Fibroblast of the aortic adventitia (primary cell): ENCODE measurements around the gene UQCC5. TPM values are rescaled to one million over a fixed set of nuclear protein-coding genes. Genes with fewer than 3 reads are reported as not detected.

Experiments used
- DNase-seq: peaks from one replicate; pipeline ENCODE4 v3.0.0-alpha.2; 2010; ENCODE audit warnings: low read depth
- H3K4me3 ChIP-seq: 2 replicates; pipeline ENCODE4 v1.5.1; 2011; ENCODE audit warnings: low read depth, mild to moderate bottlenecking, control low read depth, low read length, moderate library complexity
- total RNA-seq: library from RNA; depleted of rRNA; stranded (reverse); fragments of >200 nt; gene quantifications from 2 replicates; pipeline ENCODE4 v1.2.3, GENCODE V29; 2012; ENCODE audit warnings: low replicate concordance
- TF ChIP-seq, protein P1 (sequence below): IDR thresholded peaks from 2 replicates; pipeline ENCODE4 v1.5.1; 2011; ENCODE audit warnings: mild to moderate bottlenecking, low read length, control low read depth, inconsistent platforms; ENCODE audit not compliant: insufficient read depth

UQCC5 gene
- total RNA-seq, 1 donor, result 7.7 TPM

GRCh38 chr3:52532517-52532837 lies 3.9 kb upstream of the UQCC5 start:
- peak; percentile 38 for DNase-seq
- TF ChIP-seq, protein P1, sequence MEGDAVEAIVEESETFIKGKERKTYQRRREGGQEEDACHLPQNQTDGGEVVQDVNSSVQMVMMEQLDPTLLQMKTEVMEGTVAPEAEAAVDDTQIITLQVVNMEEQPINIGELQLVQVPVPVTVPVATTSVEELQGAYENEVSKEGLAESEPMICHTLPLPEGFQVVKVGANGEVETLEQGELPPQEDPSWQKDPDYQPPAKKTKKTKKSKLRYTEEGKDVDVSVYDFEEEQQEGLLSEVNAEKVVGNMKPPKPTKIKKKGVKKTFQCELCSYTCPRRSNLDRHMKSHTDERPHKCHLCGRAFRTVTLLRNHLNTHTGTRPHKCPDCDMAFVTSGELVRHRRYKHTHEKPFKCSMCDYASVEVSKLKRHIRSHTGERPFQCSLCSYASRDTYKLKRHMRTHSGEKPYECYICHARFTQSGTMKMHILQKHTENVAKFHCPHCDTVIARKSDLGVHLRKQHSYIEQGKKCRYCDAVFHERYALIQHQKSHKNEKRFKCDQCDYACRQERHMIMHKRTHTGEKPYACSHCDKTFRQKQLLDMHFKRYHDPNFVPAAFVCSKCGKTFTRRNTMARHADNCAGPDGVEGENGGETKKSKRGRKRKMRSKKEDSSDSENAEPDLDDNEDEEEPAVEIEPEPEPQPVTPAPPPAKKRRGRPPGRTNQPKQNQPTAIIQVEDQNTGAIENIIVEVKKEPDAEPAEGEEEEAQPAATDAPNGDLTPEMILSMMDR, result no peak
- H3K4me3 ChIP-seq, result peak overlapping the region; percentile 74

DNA sequence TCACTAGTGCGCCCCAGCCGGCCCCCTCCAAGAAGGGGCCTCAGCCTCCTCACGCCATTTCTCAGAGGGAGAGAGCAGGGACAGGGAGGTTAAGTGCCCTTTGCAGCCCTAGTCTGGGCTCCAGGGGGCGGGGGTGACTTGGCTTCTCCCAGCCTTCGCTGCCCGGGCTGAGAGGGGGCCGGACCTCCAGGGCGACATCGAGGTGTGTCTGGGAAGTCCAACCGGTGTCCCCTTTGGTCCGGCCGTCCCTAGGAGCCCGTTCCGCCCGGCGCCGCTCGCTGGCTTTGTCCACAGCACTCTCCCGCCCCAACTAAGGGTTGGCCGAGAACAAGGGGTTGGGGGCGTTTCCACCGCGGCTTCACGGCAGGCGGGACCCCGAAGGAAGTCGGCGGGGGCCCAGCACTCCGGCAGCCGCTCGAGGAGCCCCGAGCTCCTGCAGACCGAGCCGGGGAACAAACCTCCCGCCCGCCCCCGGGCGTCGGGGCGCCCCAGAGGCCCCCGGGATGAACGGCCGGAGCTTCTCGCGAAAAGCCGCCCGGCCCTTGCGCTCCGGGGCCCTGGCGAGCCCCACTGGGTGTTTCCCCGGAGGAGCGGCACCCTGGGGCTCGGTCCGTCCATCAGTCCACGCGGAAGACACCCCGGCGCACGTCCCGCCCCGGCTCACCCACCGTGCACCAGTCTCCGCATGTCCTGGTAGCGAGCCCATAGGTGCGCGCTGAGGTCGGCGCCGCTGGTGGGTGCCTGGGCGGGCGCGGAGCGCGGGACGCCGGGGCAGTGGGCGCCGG lies 3.4 kb upstream of the UQCC5 start:
- no peak for DNase-seq
- H3K4me3 ChIP-seq, result peak overlapping the region; percentile 74
- TF ChIP-seq, protein P1, result no peak

DNA sequence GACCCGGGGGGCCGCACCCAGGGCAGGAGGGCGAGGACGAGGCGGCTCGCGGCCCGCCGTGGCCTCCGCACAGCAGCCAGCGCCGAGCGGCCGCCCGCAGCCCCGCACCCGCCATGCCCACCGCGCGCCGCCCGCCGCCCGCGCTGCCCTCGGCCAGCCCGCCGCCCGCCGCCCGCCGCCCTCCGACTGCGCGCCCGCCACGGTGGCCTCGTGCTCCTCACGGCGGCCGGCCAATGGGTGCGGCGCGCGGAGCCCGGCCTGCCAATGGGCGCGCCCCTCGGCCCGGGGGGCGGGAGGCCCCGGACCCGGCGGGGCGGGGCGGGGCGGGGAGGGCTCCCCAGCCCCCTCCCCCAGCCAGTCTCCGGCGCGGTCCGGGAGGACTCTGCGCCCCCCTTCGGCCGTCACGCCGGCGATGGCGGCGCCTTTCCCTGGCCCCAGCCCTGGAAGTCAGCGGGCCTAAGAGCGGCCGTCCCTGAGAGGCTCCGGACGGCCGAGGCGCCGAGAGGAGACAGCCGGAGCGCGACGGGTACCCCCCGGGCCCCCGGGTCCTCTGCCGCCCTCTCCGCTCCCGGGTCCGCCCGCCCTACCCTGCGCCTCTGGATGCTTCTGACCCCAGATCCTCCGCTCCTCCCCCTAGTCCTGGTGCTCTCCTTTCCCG lies 2.7 kb upstream of the UQCC5 start, which contains the start of gene NT5DC2:
NT5DC2 (minus strand) TSS at position 235 of the 658 bp plus-strand sequence; CDS start at position 115, 120 bp downstream.
- TF ChIP-seq, protein P1, result no peak
- H3K4me3 ChIP-seq, result peak within 1 kb of the TSS; percentile 74
- DNase-seq, result peak; percentile 44

DNA sequence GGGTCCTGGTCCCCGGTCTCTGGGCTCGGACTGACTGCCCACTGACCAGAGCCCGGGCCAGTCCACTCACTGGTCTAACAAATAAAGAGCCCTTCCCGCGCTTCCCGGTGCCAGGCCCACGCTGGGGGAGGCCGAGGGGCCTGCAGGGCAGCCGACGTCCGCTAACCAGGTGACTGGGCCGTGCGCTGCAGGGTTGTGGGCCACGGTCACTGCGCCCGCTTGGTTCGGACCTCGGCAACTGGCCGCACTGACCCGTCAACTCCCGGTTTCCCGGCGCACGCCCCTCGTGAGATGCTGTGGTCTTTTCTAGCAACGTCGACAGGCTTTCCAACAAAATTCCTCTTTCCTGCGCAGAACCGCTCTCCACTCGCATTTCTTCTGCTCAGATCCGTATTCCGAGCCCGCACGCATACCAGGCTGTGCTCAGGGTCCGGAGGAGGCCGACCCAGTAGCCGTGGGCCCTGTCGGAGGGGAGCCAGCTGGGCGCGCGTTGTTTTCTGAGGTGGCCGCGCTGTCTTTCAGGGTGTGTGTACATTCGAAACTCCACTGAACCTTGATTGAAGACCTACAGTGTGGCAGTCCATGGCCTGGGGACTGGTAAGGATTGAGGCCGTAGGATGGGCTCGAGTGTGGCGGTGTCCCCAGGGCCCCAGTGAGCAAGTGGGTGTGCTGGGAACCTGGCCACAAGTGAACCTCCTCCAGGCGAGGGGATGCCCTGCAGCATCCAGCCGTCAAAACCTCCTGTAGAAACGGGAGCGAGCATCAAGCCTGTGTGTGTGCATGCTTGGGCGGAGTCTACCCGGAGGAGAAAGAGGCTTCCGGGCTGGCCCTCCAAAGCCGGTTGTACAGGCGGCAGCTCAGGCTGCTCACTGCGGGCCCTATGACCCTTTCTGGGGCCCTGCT lies 1.9 kb upstream of the UQCC5 start:
- TF ChIP-seq, protein P1, result no peak
- peak; percentile 19 for DNase-seq
- peak overlapping the region; percentile 66 for H3K4me3 ChIP-seq

DNA sequence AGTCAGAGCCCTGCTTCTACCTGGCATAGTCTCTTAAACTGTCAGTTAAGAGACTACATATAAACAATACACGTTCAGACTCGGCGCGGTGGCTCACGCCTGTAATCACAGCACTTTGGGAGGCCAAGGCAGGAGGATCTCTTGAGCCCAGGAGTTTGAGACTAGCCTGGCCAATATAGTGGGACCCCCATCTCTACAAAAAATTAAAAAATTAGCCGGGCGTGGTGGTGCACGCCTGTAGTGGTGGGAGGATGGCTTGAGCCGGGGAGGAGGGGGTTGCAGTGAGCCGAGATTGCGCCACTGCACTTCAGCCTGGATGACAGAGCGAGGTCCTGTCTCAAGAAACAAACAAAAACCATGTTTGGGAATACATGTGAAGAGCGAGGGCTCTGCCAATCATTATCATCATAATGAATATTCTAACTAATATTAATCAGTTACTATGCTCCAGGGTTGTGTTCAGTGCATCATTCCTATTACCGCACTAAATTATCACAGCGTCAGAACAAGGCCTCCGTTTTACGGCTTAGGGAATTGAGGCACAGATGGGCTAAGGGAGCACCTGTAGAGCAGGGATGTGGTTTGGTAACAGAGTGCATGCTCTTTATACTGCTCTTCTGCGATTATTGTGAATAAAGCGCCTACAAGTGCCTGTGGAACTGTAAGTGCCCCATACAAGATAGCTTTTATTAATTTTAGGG lies 844 bp upstream of the UQCC5 start:
- DNase-seq, result no peak
- TF ChIP-seq, protein P1, result no peak
- no peak overlapping the region for H3K4me3 ChIP-seq

GRCh38 chr3:52536112-52536368 lies 365 bp upstream of the UQCC5 start:
- TF ChIP-seq, protein P1, result no peak
- DNase-seq, result no peak
- H3K4me3 ChIP-seq, result peak overlapping the region; percentile 50
